OCI-LY1 (cell line): ENCODE data around the gene ANKRD11.

Experiments used
- EZH2 ChIP-seq: fragments of 200-600 bp; sonication (generic), shearing (Covaris generic); IDR thresholded peaks from 2 replicates; pipeline ENCODE4 v1.8.0; 2017; ENCODE audit warnings: borderline replicate concordance, mixed run types, mild to moderate bottlenecking, antibody characterized with exemption, low read length, moderate library complexity, mixed read lengths
- TF ChIP-seq, protein P1 (sequence below): fragments of 200-600 bp; sonication (generic), shearing (Covaris generic); IDR thresholded peaks from 2 replicates; pipeline ENCODE4 v1.5.1; 2017; ENCODE audit warnings: mild to moderate bottlenecking, antibody characterized with exemption, low read length, moderate library complexity, mixed read lengths

DNA sequence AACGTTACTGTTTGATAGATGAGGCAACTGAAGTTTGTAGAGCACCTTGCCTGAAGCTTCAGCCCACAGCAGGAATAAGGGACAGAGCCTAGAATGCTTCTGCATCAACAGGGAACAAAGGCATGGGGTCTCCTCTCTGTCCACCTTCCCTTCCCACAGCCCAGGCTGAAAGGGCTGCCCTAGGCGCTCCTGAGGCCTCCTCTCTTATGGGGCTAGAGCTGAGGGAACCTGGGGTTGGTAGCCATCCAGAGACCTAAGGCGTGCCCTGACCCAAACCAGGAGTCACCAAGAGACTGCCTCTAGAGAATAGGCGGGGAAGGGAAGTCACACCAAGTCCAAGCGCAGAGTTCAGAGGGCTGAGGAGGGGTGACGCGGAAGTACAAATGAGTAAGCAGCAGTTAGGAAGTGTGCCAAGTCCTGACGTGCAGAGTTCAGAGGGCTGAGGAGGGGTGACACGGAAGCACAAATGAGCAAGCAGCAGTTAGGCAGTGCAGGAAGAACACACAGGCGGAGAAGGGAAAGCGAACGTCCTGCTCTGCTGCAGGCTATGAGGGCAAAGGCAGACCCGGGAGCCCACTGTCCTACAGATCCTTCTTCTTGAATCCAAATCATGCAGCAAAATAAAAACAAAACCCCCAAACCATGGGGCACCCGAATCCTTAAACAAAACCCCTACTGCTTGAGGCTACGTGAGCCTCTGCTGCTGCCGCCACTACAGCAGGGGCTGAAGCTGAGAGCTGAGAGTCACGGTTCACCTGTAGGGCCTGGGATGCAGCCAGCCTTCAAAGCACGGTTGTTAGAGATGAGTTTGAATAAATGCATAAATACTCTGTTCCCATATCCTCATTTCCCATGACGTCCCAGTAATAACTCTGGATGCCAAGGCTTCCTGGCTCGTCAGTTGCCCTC, 15.1 kb upstream of the ANKRD11 start:
- TF ChIP-seq EZH2 = no peak
- TF ChIP-seq, protein P1, sequence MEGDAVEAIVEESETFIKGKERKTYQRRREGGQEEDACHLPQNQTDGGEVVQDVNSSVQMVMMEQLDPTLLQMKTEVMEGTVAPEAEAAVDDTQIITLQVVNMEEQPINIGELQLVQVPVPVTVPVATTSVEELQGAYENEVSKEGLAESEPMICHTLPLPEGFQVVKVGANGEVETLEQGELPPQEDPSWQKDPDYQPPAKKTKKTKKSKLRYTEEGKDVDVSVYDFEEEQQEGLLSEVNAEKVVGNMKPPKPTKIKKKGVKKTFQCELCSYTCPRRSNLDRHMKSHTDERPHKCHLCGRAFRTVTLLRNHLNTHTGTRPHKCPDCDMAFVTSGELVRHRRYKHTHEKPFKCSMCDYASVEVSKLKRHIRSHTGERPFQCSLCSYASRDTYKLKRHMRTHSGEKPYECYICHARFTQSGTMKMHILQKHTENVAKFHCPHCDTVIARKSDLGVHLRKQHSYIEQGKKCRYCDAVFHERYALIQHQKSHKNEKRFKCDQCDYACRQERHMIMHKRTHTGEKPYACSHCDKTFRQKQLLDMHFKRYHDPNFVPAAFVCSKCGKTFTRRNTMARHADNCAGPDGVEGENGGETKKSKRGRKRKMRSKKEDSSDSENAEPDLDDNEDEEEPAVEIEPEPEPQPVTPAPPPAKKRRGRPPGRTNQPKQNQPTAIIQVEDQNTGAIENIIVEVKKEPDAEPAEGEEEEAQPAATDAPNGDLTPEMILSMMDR = no peak
